ENCODE measurements around the gene ATP5F1A. TPM values are rescaled to one million over a fixed set of nuclear protein-coding genes. Genes with fewer than 3 reads are reported as not detected.
A peak's percentile ranks its signal among the peaks of the same experiment; 100 is the strongest.
"Not testable (repeated sequence)": the region's sequence is repeated elsewhere in the genome, so short reads cannot be mapped to it uniquely, and the experiment has no call there.

The ATP5F1A gene
- 274 to 325 TPM (median 290 TPM) in 3 replicates for total RNA-seq
- long read RNA-seq, full-length matches to known transcripts = 715 of 791 reads
- long read RNA-seq, partial matches to known transcripts = 66 of 791 reads
- long read RNA-seq, other reads (novel, unspliced or antisense) = 10 of 791 reads

DNA sequence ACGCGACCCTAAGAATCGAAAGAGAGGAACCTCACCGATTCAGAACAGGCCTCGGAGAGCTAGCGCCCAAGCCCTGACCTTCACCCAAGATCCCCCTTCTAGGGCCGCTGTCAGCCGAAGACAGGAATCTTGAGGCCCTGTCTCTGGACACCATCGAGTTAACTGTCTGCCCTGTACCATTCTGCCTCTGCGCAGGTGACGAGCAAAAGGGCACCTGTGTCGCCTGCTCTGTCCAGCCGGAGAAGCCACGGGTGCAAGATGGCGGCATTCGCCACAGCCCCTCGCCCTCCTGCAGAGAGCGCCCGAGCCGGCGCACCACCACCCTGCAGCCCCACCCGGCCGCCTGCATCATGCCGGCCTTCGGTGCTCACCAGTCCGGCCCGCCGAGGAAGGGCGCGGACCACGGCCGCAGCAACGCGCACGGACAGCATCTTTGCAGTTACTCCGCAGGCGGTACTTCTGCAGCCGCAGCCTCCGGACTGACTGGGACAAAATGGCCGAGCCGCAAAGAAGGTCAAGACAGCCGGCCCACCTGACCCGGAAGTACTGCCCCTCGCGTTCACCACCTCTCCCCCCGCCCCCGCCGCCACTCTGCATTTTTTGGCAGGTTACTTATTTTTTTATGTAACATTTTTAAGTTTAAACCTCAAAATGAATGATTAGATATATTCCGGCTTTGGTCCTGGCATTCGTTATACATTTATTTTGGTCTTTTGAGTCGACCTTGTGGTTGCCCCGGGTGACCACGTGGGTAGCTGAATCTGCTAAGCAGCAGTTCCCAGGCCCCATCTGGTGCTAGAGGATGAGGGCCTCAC, at the start of gene ATP5F1A:
Gene ATP5F1A, minus strand, starts transcription at position 496 of the 815 bp plus-strand sequence. Its CDS starts 65 bp downstream, at position 431.
- Mint-ChIP-seq H3K9me3 (ENCODE audit: low read depth) (no peaks in the 10 kb centered on the region), H3K27ac (ENCODE audit: unreplicated experiment) (peak within 1 kb of the TSS; percentile 99), H3K36me3 (ENCODE audit: low read depth) (peaks cover 2% of the 10 kb centered on the region)

DNA sequence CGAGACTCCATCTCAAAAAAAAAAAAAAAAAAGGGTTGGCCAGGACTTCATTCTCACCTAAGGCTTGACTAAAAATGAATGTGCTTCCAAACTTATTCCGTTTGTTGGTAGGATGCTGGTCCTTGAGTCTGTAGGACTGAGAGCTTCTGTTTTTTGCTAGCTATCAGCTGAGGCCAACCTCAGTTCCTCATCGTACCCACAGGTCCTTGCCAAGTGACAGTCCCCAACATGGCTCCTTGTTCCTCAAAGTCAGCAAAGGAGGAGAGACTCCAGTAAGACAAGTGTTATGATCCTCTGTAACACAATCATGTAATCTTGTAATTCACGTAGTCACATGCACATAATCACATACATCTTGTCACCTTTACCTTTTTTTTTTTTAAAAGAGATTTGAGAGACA, 43.1 kb upstream of the ATP5F1A start:
- Mint-ChIP-seq H3K4me3 (ENCODE audit: unreplicated experiment) (no peak overlapping the region), H3K9me3 (ENCODE audit: low read depth) (no peaks in the 10 kb centered on the region), H3K27me3 (ENCODE audit: low read depth) (no peaks in the 10 kb centered on the region), H3K36me3 (ENCODE audit: low read depth) (no peaks in the 10 kb centered on the region), H3K27ac (ENCODE audit: unreplicated experiment) (no peak overlapping the region), H3K4me1 (ENCODE audit: low read depth) (peaks cover 8% of the 10 kb centered on the region)
- TF ChIP-seq CTCF (IDR thresholded peaks at IDR 0.05) = no peak
- no peak for DNase-seq (ENCODE audit: low spot score)

More for the DNA sequence above, at the start of gene ATP5F1A:
- peak; percentile 47 for TF ChIP-seq CTCF (IDR thresholded peaks at IDR 0.05)
- H3K27me3 Mint-ChIP-seq (ENCODE audit: low read depth) = no peaks in the 10 kb centered on the region
- peaks cover 30% of the 10 kb centered on the region for H3K4me1 Mint-ChIP-seq (ENCODE audit: low read depth)
- H3K4me3 Mint-ChIP-seq (ENCODE audit: unreplicated experiment) = peak within 1 kb of the TSS; percentile 97
- DNase-seq (ENCODE audit: low spot score) = peak; percentile 94

GRCh38 chr18:46140173-46140572, 42.1 kb upstream of the ATP5F1A start:
- no peak for DNase-seq (ENCODE audit: low spot score)
- Mint-ChIP-seq H3K36me3 (ENCODE audit: low read depth) (no peaks in the 10 kb centered on the region), H3K4me3 (ENCODE audit: unreplicated experiment) (no peak overlapping the region), H3K27ac (ENCODE audit: unreplicated experiment) (no peak overlapping the region), H3K4me1 (ENCODE audit: low read depth) (peaks cover 8% of the 10 kb centered on the region), H3K27me3 (ENCODE audit: low read depth) (no peaks in the 10 kb centered on the region), H3K9me3 (ENCODE audit: low read depth) (no peaks in the 10 kb centered on the region)
- TF ChIP-seq CTCF (IDR thresholded peaks at IDR 0.05) = no peak

GRCh38 chr18:46134920-46135675, 37.0 kb upstream of the ATP5F1A start:
- Mint-ChIP-seq H3K4me1 (ENCODE audit: low read depth) (peaks cover 5% of the 10 kb centered on the region), H3K9me3 (ENCODE audit: low read depth) (no peaks in the 10 kb centered on the region), H3K36me3 (ENCODE audit: low read depth) (peaks cover 5% of the 10 kb centered on the region), H3K27ac (ENCODE audit: unreplicated experiment) (no peak overlapping the region), H3K27me3 (ENCODE audit: low read depth) (no peaks in the 10 kb centered on the region), H3K4me3 (ENCODE audit: unreplicated experiment) (no peak overlapping the region)
- DNase-seq (ENCODE audit: low spot score) = no peak
- TF ChIP-seq CTCF (IDR thresholded peaks at IDR 0.05) = no peak

- no peak for TF ChIP-seq CTCF (IDR thresholded peaks at IDR 0.05)
- no peak overlapping the region for H3K27ac Mint-ChIP-seq (ENCODE audit: unreplicated experiment)
- no peak overlapping the region for H3K4me3 Mint-ChIP-seq (ENCODE audit: unreplicated experiment)
- H3K36me3 Mint-ChIP-seq (ENCODE audit: low read depth) = peaks cover 11% of the 10 kb centered on the region
- H3K9me3 Mint-ChIP-seq (ENCODE audit: low read depth) = no peaks in the 10 kb centered on the region
- H3K27me3 Mint-ChIP-seq (ENCODE audit: low read depth) = no peaks in the 10 kb centered on the region
- H3K4me1 Mint-ChIP-seq (ENCODE audit: low read depth) = peaks cover 5% of the 10 kb centered on the region
- no peak for DNase-seq (ENCODE audit: low spot score)
Measured at GRCh38 chr18:46133534-46133933, 35.4 kb upstream of the ATP5F1A start.

GRCh38 chr18:46130549-46130948, 32.5 kb upstream of the ATP5F1A start:
- H3K4me3 Mint-ChIP-seq (ENCODE audit: unreplicated experiment); DNase-seq (ENCODE audit: low spot score); H3K27ac Mint-ChIP-seq (ENCODE audit: unreplicated experiment); H3K27me3 Mint-ChIP-seq (ENCODE audit: low read depth); H3K4me1 Mint-ChIP-seq (ENCODE audit: low read depth); H3K9me3 Mint-ChIP-seq (ENCODE audit: low read depth): not testable (repeated sequence)
- peaks cover 16% of the 10 kb centered on the region for H3K36me3 Mint-ChIP-seq (ENCODE audit: low read depth)

Data from chondrocyte (in vitro differentiated cells).